ENCODE data around the gene ICAM4. TPM values are rescaled to one million over a fixed set of nuclear protein-coding genes. Genes with fewer than 3 reads are reported as not detected.
A peak's percentile ranks its signal among the peaks of the same experiment; 100 is the strongest.

ICAM4 gene
- polyA plus RNA-seq, 3 donors: 5.5 to 17.3 (median 11.2) TPM

GRCh38 chr19:10328558-10329429 lies 42.0 kb downstream of the ICAM4 start:
- H3K36me3 ChIP-seq (replicated peaks in 1 of 2; ENCODE audit: control insufficient read depth in 1 of 2, insufficient read depth in 2 of 2, low read length in 2 of 2): peaks cover 68 to 69% of the 10 kb centered on the region in 2 donors
- H3K4me3 Mint-ChIP-seq: no peak overlapping the region
- no peak for TF ChIP-seq CTCF (IDR thresholded peaks at IDR 0.05)
- H3K4me1 ChIP-seq (ENCODE audit: control insufficient read depth in 1 of 2, insufficient read depth in 2 of 2, low read length in 2 of 2): peaks cover 14 to 17% of the 10 kb centered on the region in 2 donors
- no peak for DNase-seq
- no peaks in the 10 kb centered on the region for H3K9me3 ChIP-seq (replicated peaks in 1 of 2; ENCODE audit: control insufficient read depth in 1 of 2, insufficient read depth in 1 of 2, low read length in 2 of 2)
- H3K27ac Mint-ChIP-seq: peak overlapping the region in 2 of 7 donors; percentile 40 to 46
- H3K27me3 ChIP-seq (ENCODE audit: control insufficient read depth in 2 of 2, insufficient read depth in 2 of 2, low read length in 2 of 2): no peaks in the 10 kb centered on the region
- no peak overlapping the region for H3K4me3 ChIP-seq (replicated peaks in 1 of 3; ENCODE audit: low read depth in 2 of 3, low read length in 3 of 3)
- H3K9me3 Mint-ChIP-seq: no peaks in the 10 kb centered on the region
- no peak overlapping the region for H2AFZ ChIP-seq (ENCODE audit: insufficient read depth, low read depth, low read length, poor library complexity, severe bottlenecking)
- H3K79me2 ChIP-seq (ENCODE audit: insufficient read depth, low read length): peaks cover 68% of the 10 kb centered on the region
- peaks cover 49 to 70% of the 10 kb centered on the region in 2 donors for H3K36me3 Mint-ChIP-seq
- H3K4me1 Mint-ChIP-seq: peaks cover 15% of the 10 kb centered on the region
- 98% methylated on average over 41 of the region's 41 CpGs for WGBS (ENCODE audit: insufficient coverage)
- H3K27me3 Mint-ChIP-seq (ENCODE audit: low read depth in 3 of 3): peaks cover 0 to 1% (median 0%) of the 10 kb centered on the region in 3 donors
- intact Hi-C loops (cut with micrococcal nuclease): no loop called here
- H3K27ac ChIP-seq (ENCODE audit: low read depth in 1 of 2, low read length in 2 of 2): no peak overlapping the region
- H3K9ac ChIP-seq (ENCODE audit: insufficient read depth, low read length, poor library complexity, severe bottlenecking): no peak overlapping the region
- peaks cover 53% of the 10 kb centered on the region for H4K20me1 ChIP-seq (ENCODE audit: insufficient read depth, low read length)
- H3K4me2 ChIP-seq (replicated peaks; ENCODE audit: extremely low read depth, low read length, poor library complexity, severe bottlenecking): no peak overlapping the region

- H3K4me3 ChIP-seq (replicated peaks in 1 of 3; ENCODE audit: low read depth in 2 of 3, low read length in 3 of 3): no peak overlapping the region
These were observed 42.8 kb downstream of the ICAM4 start for GRCh38 chr19:10329555-10329954.

More at GRCh38 chr19:10329555-10329954, 42.8 kb downstream of the ICAM4 start:
- Histone ChIP-seq H3K79me2 (ENCODE audit: insufficient read depth, low read length) (peaks cover 76% of the 10 kb centered on the region), H3K27me3 (ENCODE audit: control insufficient read depth in 2 of 2, insufficient read depth in 2 of 2, low read length in 2 of 2) (no peaks in the 10 kb centered on the region), H3K36me3 (replicated peaks in 1 of 2; ENCODE audit: control insufficient read depth in 1 of 2, insufficient read depth in 2 of 2, low read length in 2 of 2) (peaks cover 63 to 67% of the 10 kb centered on the region in 2 donors), H3K4me2 (replicated peaks; ENCODE audit: extremely low read depth, low read length, poor library complexity, severe bottlenecking) (no peak overlapping the region), H3K4me1 (ENCODE audit: control insufficient read depth in 1 of 2, insufficient read depth in 2 of 2, low read length in 2 of 2) (peaks cover 21 to 25% of the 10 kb centered on the region in 2 donors), H3K9ac (ENCODE audit: insufficient read depth, low read length, poor library complexity, severe bottlenecking) (no peak overlapping the region), H3K27ac (ENCODE audit: low read depth in 1 of 2, low read length in 2 of 2) (no peak overlapping the region), H2AFZ (ENCODE audit: insufficient read depth, low read depth, low read length, poor library complexity, severe bottlenecking) (no peak overlapping the region), H4K20me1 (ENCODE audit: insufficient read depth, low read length) (peaks cover 61% of the 10 kb centered on the region), H3K9me3 (replicated peaks in 1 of 2; ENCODE audit: control insufficient read depth in 1 of 2, insufficient read depth in 1 of 2, low read length in 2 of 2) (no peaks in the 10 kb centered on the region)
- TF ChIP-seq CTCF (IDR thresholded peaks at IDR 0.05): no peak
- 94% methylated on average over 13 of the region's 13 CpGs for WGBS (ENCODE audit: insufficient coverage)
- H3K36me3 Mint-ChIP-seq: peaks cover 48 to 68% of the 10 kb centered on the region in 2 donors
- H3K27me3 Mint-ChIP-seq (ENCODE audit: low read depth in 3 of 3): peaks cover 0 to 1% (median 0%) of the 10 kb centered on the region in 3 donors
- no peaks in the 10 kb centered on the region for H3K9me3 Mint-ChIP-seq
- peaks cover 21% of the 10 kb centered on the region for H3K4me1 Mint-ChIP-seq
- intact Hi-C loops (cut with micrococcal nuclease): no loop called here
- no peak for DNase-seq
- H3K4me3 Mint-ChIP-seq: no peak overlapping the region
- H3K27ac Mint-ChIP-seq: no peak overlapping the region

Measured in CD14-positive monocyte (primary cell).